HUES48 (cell line): ENCODE results near the gene SPINK2.

Source experiments
- H3K27ac ChIP-seq: one replicate; pipeline ENCODE4 v1.7.0; 2013; ENCODE audit warnings: low read depth, low read length, inconsistent platforms
- H3K27me3 ChIP-seq: 2 replicates; pipeline ENCODE4 v1.6.1; 2013; ENCODE audit warnings: mild to moderate bottlenecking, low read length; ENCODE audit not compliant: control insufficient read depth, insufficient read depth
- H3K36me3 ChIP-seq: 2 replicates; pipeline ENCODE4 v1.6.1; 2013; ENCODE audit warnings: low read length; ENCODE audit not compliant: control insufficient read depth, insufficient read depth
- H3K4me1 ChIP-seq: 2 replicates; pipeline ENCODE4 v1.6.1; 2013; ENCODE audit warnings: mild to moderate bottlenecking, low read length; ENCODE audit not compliant: control insufficient read depth, insufficient read depth
- H3K4me3 ChIP-seq: 2 replicates; pipeline ENCODE4 v1.5.1; 2013; ENCODE audit warnings: mild to moderate bottlenecking, low read depth, low read length
- H3K9ac ChIP-seq: 2 replicates; pipeline ENCODE4 v1.6.1; 2013; ENCODE audit warnings: mild to moderate bottlenecking, low read depth, low read length, moderate library complexity
- H3K9me3 ChIP-seq: 2 replicates; pipeline ENCODE4 v1.6.1; 2013; ENCODE audit warnings: low read length; ENCODE audit not compliant: control insufficient read depth, insufficient read depth

Gene SPINK2

GRCh38 chr4:56768763-56769162 lies 52.7 kb downstream of the SPINK2 start:
- peaks cover 16% of the 10 kb centered on the region for H3K4me1 ChIP-seq
- no peaks in the 10 kb centered on the region for H3K36me3 ChIP-seq
- H3K9ac ChIP-seq = no peak overlapping the region
- H3K27ac ChIP-seq = no peak overlapping the region
- H3K9me3 ChIP-seq = no peaks in the 10 kb centered on the region
- H3K4me3 ChIP-seq = no peak overlapping the region
- no peaks in the 10 kb centered on the region for H3K27me3 ChIP-seq

- Histone ChIP-seq H3K27me3 (no peaks in the 10 kb centered on the region), H3K36me3 (no peaks in the 10 kb centered on the region), H3K4me1 (peaks cover 16% of the 10 kb centered on the region), H3K4me3 (no peak overlapping the region), H3K9ac (no peak overlapping the region), H3K9me3 (no peaks in the 10 kb centered on the region), H3K27ac (no peak overlapping the region)
Observed at GRCh38 chr4:56768316-56768715, 53.2 kb downstream of the SPINK2 start.

GRCh38 chr4:56767567-56767966 lies 53.9 kb downstream of the SPINK2 start:
- Histone ChIP-seq H3K36me3 (no peaks in the 10 kb centered on the region), H3K4me1 (peaks cover 21% of the 10 kb centered on the region)

GRCh38 chr4:56764775-56765174 lies 56.7 kb downstream of the SPINK2 start:
- H3K4me3 ChIP-seq = no peak overlapping the region
- no peaks in the 10 kb centered on the region for H3K36me3 ChIP-seq
- H3K9ac ChIP-seq = no peak overlapping the region
- no peaks in the 10 kb centered on the region for H3K9me3 ChIP-seq
- H3K27me3 ChIP-seq = no peaks in the 10 kb centered on the region
- peak overlapping the region; percentile 3 for H3K27ac ChIP-seq
- H3K4me1 ChIP-seq = peaks cover 25% of the 10 kb centered on the region

More at GRCh38 chr4:56767567-56767966, 53.9 kb downstream of the SPINK2 start:
- no peak overlapping the region for H3K4me3 ChIP-seq
- H3K27ac ChIP-seq = no peak overlapping the region
- no peaks in the 10 kb centered on the region for H3K9me3 ChIP-seq
- no peak overlapping the region for H3K9ac ChIP-seq
- H3K27me3 ChIP-seq = no peaks in the 10 kb centered on the region

GRCh38 chr4:56764223-56764622 lies 57.3 kb downstream of the SPINK2 start:
- Histone ChIP-seq H3K4me3 (no peak overlapping the region), H3K4me1 (peaks cover 27% of the 10 kb centered on the region), H3K9ac (no peak overlapping the region), H3K36me3 (no peaks in the 10 kb centered on the region), H3K9me3 (no peaks in the 10 kb centered on the region), H3K27me3 (no peaks in the 10 kb centered on the region), H3K27ac (no peak overlapping the region)

GRCh38 chr4:56762484-56763250 lies 58.8 kb downstream of the SPINK2 start:
- Histone ChIP-seq H3K36me3 (no peaks in the 10 kb centered on the region), H3K4me3 (no peak overlapping the region), H3K9ac (no peak overlapping the region), H3K9me3 (no peaks in the 10 kb centered on the region), H3K27me3 (no peaks in the 10 kb centered on the region), H3K27ac (no peak overlapping the region), H3K4me1 (peaks cover 35% of the 10 kb centered on the region)

GRCh38 chr4:56760183-56760582 lies 61.3 kb downstream of the SPINK2 start:
- no peaks in the 10 kb centered on the region for H3K27me3 ChIP-seq
- H3K27ac ChIP-seq = no peak overlapping the region
- H3K9ac ChIP-seq = no peak overlapping the region
- H3K9me3 ChIP-seq = no peaks in the 10 kb centered on the region
- H3K4me1 ChIP-seq = peaks cover 49% of the 10 kb centered on the region
- no peak overlapping the region for H3K4me3 ChIP-seq
- no peaks in the 10 kb centered on the region for H3K36me3 ChIP-seq
